ENCODE data around the gene CEP63.

Gene CEP63

GRCh38 chr3:134527538-134528186 lies 41.8 kb downstream of the CEP63 start:
- H3K4me3 ChIP-seq (ENCODE audit: control insufficient read depth, low read depth, low read length): no peak overlapping the region
- DNase-seq (ENCODE audit: low read depth): no peak
- TF ChIP-seq CTCF (IDR thresholded peaks at IDR 0.05; ENCODE audit: control insufficient read depth, insufficient read depth, low read depth, low read length, missing control alignments): no peak

- no peak for TF ChIP-seq CTCF (IDR thresholded peaks at IDR 0.05; ENCODE audit: control insufficient read depth, insufficient read depth, low read depth, low read length, missing control alignments)
- no peak overlapping the region for H3K4me3 ChIP-seq (ENCODE audit: control insufficient read depth, low read depth, low read length)
- no peak for DNase-seq (ENCODE audit: low read depth)
Measured at GRCh38 chr3:134533493-134533892, 47.6 kb downstream of the CEP63 start.

- DNase-seq (ENCODE audit: low read depth): no peak
- TF ChIP-seq CTCF (IDR thresholded peaks at IDR 0.05; ENCODE audit: control insufficient read depth, insufficient read depth, low read depth, low read length, missing control alignments): no peak
- H3K4me3 ChIP-seq (ENCODE audit: control insufficient read depth, low read depth, low read length): no peak overlapping the region
Measured at GRCh38 chr3:134535186-134535970, 49.5 kb downstream of the CEP63 start.

GRCh38 chr3:134536781-134537180 lies 50.9 kb downstream of the CEP63 start:
- DNase-seq (ENCODE audit: low read depth): no peak
- H3K4me3 ChIP-seq (ENCODE audit: control insufficient read depth, low read depth, low read length): no peak overlapping the region
- TF ChIP-seq CTCF (IDR thresholded peaks at IDR 0.05; ENCODE audit: control insufficient read depth, insufficient read depth, low read depth, low read length, missing control alignments): no peak

GRCh38 chr3:134542287-134542958 lies 56.6 kb downstream of the CEP63 start:
- no peak for DNase-seq (ENCODE audit: low read depth)
- H3K4me3 ChIP-seq (ENCODE audit: control insufficient read depth, low read depth, low read length): no peak overlapping the region
- TF ChIP-seq CTCF (IDR thresholded peaks at IDR 0.05; ENCODE audit: control insufficient read depth, insufficient read depth, low read depth, low read length, missing control alignments): no peak

- DNase-seq (ENCODE audit: low read depth): no peak
- no peak overlapping the region for H3K4me3 ChIP-seq (ENCODE audit: control insufficient read depth, low read depth, low read length)
- TF ChIP-seq CTCF (IDR thresholded peaks at IDR 0.05; ENCODE audit: control insufficient read depth, insufficient read depth, low read depth, low read length, missing control alignments): no peak
Measured at GRCh38 chr3:134543113-134543512, 57.3 kb downstream of the CEP63 start.
